OCI-LY3 (cell line): ENCODE results near the gene ADD1.

Experiments used
- H2AFZ ChIP-seq: fragments of 200-600, 300-600 bp; shearing (Covaris generic); 2 replicates; pipeline ENCODE4 v1.6.0; 2014; ENCODE audit warnings: antibody characterized with exemption, low read depth, low read length
- H3K27ac ChIP-seq: fragments of 200-600, 300-600 bp; sonication (generic); 2 replicates; pipeline ENCODE4 v1.5.1; 2014; ENCODE audit warnings: mild to moderate bottlenecking, low read length, moderate library complexity, mixed read lengths
- H3K27me3 ChIP-seq: fragments of 200-600, 300-600 bp; sonication (generic); 2 replicates; pipeline ENCODE4 v1.6.1; 2014; ENCODE audit warnings: low read depth, low read length, mixed read lengths
- H3K36me3 ChIP-seq: fragments of 200-600, 300-600 bp; sonication (generic); replicated peaks from 2 replicates; pipeline ENCODE3; 2014; ENCODE audit warnings: low read depth, low read length, mixed read lengths
- H3K4me1 ChIP-seq: fragments of 300-600, 200-600 bp; sonication (generic); 2 replicates; pipeline ENCODE4 v1.6.1; 2014; ENCODE audit warnings: low read length, mixed read lengths
- H3K4me2 ChIP-seq: fragments of 200-600, 300-600 bp; sonication (generic); 2 replicates; pipeline ENCODE4 v1.6.1; 2014; ENCODE audit warnings: low read length, mixed read lengths
- H3K4me3 ChIP-seq: fragments of 300-600, 200-600 bp; sonication (generic); 2 replicates; pipeline ENCODE4 v1.5.1; 2014; ENCODE audit warnings: antibody characterized with exemption, mild to moderate bottlenecking, low read length, moderate library complexity
- H3K79me2 ChIP-seq: fragments of 300-600, 200-600 bp; shearing (Covaris generic); 2 replicates; pipeline ENCODE4 v1.6.1; 2014; ENCODE audit warnings: mild to moderate bottlenecking, low read length, mixed read lengths
- H3K9ac ChIP-seq: fragments of 300-600, 200-600 bp; shearing (Covaris generic); 2 replicates; pipeline ENCODE4 v1.6.0; 2014; ENCODE audit warnings: mild to moderate bottlenecking, low read length, moderate library complexity
- H3K9me3 ChIP-seq: fragments of 200-600, 300-600 bp; shearing (Covaris generic); 2 replicates; pipeline ENCODE4 v1.6.1; 2014; ENCODE audit warnings: low read length, mixed read lengths; ENCODE audit not compliant: insufficient read depth
- H4K20me1 ChIP-seq: fragments of 200-600, 300-600 bp; sonication (generic); 2 replicates; pipeline ENCODE4 v1.6.1; 2016; ENCODE audit warnings: low read length, mixed read lengths; ENCODE audit not compliant: insufficient read depth
- CTCF ChIP-seq: fragments of 200-600, 300-600 bp; sonication (generic); IDR thresholded peaks from 2 replicates; pipeline ENCODE4 v1.5.1; 2014; ENCODE audit warnings: antibody characterized with exemption, low read length, low read depth
- EZH2phosphoT487 ChIP-seq: fragments of 200-600 bp; shearing (Covaris generic); IDR thresholded peaks from 2 replicates; pipeline ENCODE4 v1.6.1; 2018; ENCODE audit warnings: antibody characterized with exemption, mixed run types, low read depth

The ADD1 gene

GRCh38 chr4:2961421-2961810 is 117.8 kb downstream of the ADD1 start:
- no peaks in the 10 kb centered on the region for H3K9me3 ChIP-seq
- peaks cover 58% of the 10 kb centered on the region for H3K79me2 ChIP-seq
- H3K4me3 ChIP-seq = peak overlapping the region; percentile 82
- peak overlapping the region; percentile 70 for H3K27ac ChIP-seq
- peak overlapping the region; percentile 88 for H3K4me2 ChIP-seq
- no peaks in the 10 kb centered on the region for H3K27me3 ChIP-seq
- H3K4me1 ChIP-seq = peaks cover 30% of the 10 kb centered on the region
- H3K36me3 ChIP-seq = peaks cover 16% of the 10 kb centered on the region
- H4K20me1 ChIP-seq = peaks cover 46% of the 10 kb centered on the region
- TF ChIP-seq EZH2phosphoT487 (no peak), CTCF (no peak)
- H2AFZ ChIP-seq = no peak overlapping the region
- peak overlapping the region; percentile 79 for H3K9ac ChIP-seq

DNA sequence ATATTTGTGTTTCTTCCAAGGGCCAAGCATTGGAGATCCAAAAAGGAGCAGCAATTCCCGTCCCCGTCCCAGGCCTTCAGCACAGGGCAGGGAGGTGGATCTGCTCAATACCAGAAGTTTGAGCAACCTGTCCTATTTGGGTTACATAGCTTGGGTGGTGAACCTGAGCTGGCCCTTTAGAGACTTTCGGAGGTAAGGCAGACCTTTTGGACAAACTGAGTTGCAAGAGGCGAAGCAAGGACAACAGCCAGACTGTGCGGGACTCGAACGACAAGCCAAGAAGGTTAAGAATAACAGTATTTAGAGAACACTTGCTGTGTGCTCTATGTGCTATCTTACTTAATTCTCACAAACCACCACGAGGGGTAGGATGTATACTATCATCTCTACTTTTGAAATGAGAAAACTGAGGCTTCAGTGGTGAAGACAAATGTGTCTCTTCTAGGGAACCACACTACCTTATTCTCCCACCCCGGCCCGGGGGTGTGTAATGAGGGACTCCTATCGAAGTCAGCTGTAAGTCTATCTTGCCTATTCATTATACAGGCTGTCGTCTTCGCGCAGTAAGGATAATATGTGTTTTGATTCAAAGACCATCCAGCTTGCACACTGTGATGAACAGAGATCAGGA is 118.3 kb downstream of the ADD1 start:
- Histone ChIP-seq H3K27me3 (no peaks in the 10 kb centered on the region), H3K27ac (peak overlapping the region; percentile 70), H3K4me1 (peaks cover 30% of the 10 kb centered on the region), H3K9me3 (no peaks in the 10 kb centered on the region), H3K79me2 (peaks cover 56% of the 10 kb centered on the region), H2AFZ (no peak overlapping the region), H3K36me3 (peaks cover 14% of the 10 kb centered on the region), H3K4me3 (peak overlapping the region; percentile 82), H3K4me2 (peak overlapping the region; percentile 88), H4K20me1 (peaks cover 44% of the 10 kb centered on the region), H3K9ac (peak overlapping the region; percentile 79)
- TF ChIP-seq CTCF (no peak; the same call in 1 of the 2 replicates), EZH2phosphoT487 (no peak)

GRCh38 chr4:2962614-2963174 is 119.0 kb downstream of the ADD1 start:
- peak overlapping the region; percentile 70 for H3K27ac ChIP-seq
- peaks cover 8% of the 10 kb centered on the region for H3K36me3 ChIP-seq
- peak overlapping the region; percentile 82 for H3K4me3 ChIP-seq
- peak overlapping the region; percentile 30; the same call in 1 of the 2 replicates for H2AFZ ChIP-seq
- H3K79me2 ChIP-seq = peaks cover 49% of the 10 kb centered on the region
- peak overlapping the region; percentile 79 for H3K9ac ChIP-seq
- H3K4me1 ChIP-seq = peaks cover 30% of the 10 kb centered on the region
- H3K4me2 ChIP-seq = peak overlapping the region; percentile 88
- no peaks in the 10 kb centered on the region for H3K27me3 ChIP-seq
- TF ChIP-seq EZH2phosphoT487 = no peak
- no peak for TF ChIP-seq CTCF
- no peaks in the 10 kb centered on the region for H3K9me3 ChIP-seq
- H4K20me1 ChIP-seq = peaks cover 38% of the 10 kb centered on the region

GRCh38 chr4:2963175-2963965 is 119.7 kb downstream of the ADD1 start, which contains the start of the genes GRK4 and NOP14:
TSS of gene GRK4 (plus strand) at chr4:2963571. CDS start at chr4:2964071, 500 bp downstream.
TSS of gene NOP14 (minus strand) at chr4:2963406. CDS start at chr4:2963319, 87 bp downstream.
- H3K27ac ChIP-seq = peak within 1 kb of the TSS; percentile 70
- H3K9me3 ChIP-seq = no peaks in the 10 kb centered on the region
- peak within 1 kb of the TSS; percentile 75 for H2AFZ ChIP-seq
- peaks cover 31% of the 10 kb centered on the region for H4K20me1 ChIP-seq
- H3K4me2 ChIP-seq = peak within 1 kb of the TSS; percentile 93
- H3K9ac ChIP-seq = peak within 1 kb of the TSS; percentile 79
- H3K79me2 ChIP-seq = peaks cover 42% of the 10 kb centered on the region
- peaks cover 30% of the 10 kb centered on the region for H3K4me1 ChIP-seq
- no peaks in the 10 kb centered on the region for H3K27me3 ChIP-seq
- H3K36me3 ChIP-seq = peaks cover 3% of the 10 kb centered on the region
- TF ChIP-seq EZH2phosphoT487 (no peak), CTCF (peak; percentile 16; the same call in 1 of the 2 replicates)
- peak within 1 kb of the TSS; percentile 82 for H3K4me3 ChIP-seq
